ENCODE data around the gene ALKAL2. TPM values are rescaled to one million over a fixed set of nuclear protein-coding genes. Genes with fewer than 3 reads are reported as not detected.

Gene ALKAL2
- polyA plus RNA-seq, 1 donor from 2014 or later = not detected

GRCh38 chr2:328761-329160 lies 40.9 kb upstream of the ALKAL2 start:
- Histone ChIP-seq H3F3A (ENCODE audit: insufficient read depth, low read length, poor library complexity, severe bottlenecking) (no peaks in the 10 kb centered on the region), H3K27me3 (ENCODE audit: insufficient read depth, low read depth, low read length) (no peaks in the 10 kb centered on the region), H3K36me3 (ENCODE audit: insufficient read depth, low read length) (no peaks in the 10 kb centered on the region), H3K4me2 (ENCODE audit: low read length) (no peak overlapping the region), H3K9me3 (ENCODE audit: low read length) (no peaks in the 10 kb centered on the region), H4K20me1 (ENCODE audit: insufficient read depth) (no peaks in the 10 kb centered on the region), H3K9ac (ENCODE audit: low read length) (no peak overlapping the region), H2AFZ (ENCODE audit: low read depth, low read length) (no peak overlapping the region), H3K27ac (ENCODE audit: low read length) (no peak overlapping the region), H3K9me2 (ENCODE audit: insufficient read depth, low read length) (no peaks in the 10 kb centered on the region), H3K79me2 (replicated peaks; ENCODE audit: insufficient read depth, low read length) (no peaks in the 10 kb centered on the region), H3K4me3 (ENCODE audit: low read length) (no peak overlapping the region)
- TF ChIP-seq TAF1 (IDR thresholded peaks at IDR 0.05; ENCODE audit: low read depth) (no peak), POLR2AphosphoS5 (IDR thresholded peaks at IDR 0.05) (no peak), EP300 (conservative IDR thresholded peaks at IDR 0.05; ENCODE audit: poor library complexity, severe bottlenecking) (no peak), MXI1 (conservative IDR thresholded peaks at IDR 0.05; ENCODE audit: poor library complexity, severe bottlenecking) (no peak), SMC3 (conservative IDR thresholded peaks at IDR 0.05; ENCODE audit: poor library complexity) (no peak), RAD21 (conservative IDR thresholded peaks at IDR 0.05) (no peak), EZH2 (IDR thresholded peaks at IDR 0.05; ENCODE audit: borderline replicate concordance, insufficient read depth, low read length, poor library complexity, severe bottlenecking) (no peak)
- TF ChIP-seq, protein P1, sequence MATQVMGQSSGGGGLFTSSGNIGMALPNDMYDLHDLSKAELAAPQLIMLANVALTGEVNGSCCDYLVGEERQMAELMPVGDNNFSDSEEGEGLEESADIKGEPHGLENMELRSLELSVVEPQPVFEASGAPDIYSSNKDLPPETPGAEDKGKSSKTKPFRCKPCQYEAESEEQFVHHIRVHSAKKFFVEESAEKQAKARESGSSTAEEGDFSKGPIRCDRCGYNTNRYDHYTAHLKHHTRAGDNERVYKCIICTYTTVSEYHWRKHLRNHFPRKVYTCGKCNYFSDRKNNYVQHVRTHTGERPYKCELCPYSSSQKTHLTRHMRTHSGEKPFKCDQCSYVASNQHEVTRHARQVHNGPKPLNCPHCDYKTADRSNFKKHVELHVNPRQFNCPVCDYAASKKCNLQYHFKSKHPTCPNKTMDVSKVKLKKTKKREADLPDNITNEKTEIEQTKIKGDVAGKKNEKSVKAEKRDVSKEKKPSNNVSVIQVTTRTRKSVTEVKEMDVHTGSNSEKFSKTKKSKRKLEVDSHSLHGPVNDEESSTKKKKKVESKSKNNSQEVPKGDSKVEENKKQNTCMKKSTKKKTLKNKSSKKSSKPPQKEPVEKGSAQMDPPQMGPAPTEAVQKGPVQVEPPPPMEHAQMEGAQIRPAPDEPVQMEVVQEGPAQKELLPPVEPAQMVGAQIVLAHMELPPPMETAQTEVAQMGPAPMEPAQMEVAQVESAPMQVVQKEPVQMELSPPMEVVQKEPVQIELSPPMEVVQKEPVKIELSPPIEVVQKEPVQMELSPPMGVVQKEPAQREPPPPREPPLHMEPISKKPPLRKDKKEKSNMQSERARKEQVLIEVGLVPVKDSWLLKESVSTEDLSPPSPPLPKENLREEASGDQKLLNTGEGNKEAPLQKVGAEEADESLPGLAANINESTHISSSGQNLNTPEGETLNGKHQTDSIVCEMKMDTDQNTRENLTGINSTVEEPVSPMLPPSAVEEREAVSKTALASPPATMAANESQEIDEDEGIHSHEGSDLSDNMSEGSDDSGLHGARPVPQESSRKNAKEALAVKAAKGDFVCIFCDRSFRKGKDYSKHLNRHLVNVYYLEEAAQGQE (IDR thresholded peaks at IDR 0.05; ENCODE audit: borderline replicate concordance) = no peak
- TF ChIP-seq, protein P2, sequence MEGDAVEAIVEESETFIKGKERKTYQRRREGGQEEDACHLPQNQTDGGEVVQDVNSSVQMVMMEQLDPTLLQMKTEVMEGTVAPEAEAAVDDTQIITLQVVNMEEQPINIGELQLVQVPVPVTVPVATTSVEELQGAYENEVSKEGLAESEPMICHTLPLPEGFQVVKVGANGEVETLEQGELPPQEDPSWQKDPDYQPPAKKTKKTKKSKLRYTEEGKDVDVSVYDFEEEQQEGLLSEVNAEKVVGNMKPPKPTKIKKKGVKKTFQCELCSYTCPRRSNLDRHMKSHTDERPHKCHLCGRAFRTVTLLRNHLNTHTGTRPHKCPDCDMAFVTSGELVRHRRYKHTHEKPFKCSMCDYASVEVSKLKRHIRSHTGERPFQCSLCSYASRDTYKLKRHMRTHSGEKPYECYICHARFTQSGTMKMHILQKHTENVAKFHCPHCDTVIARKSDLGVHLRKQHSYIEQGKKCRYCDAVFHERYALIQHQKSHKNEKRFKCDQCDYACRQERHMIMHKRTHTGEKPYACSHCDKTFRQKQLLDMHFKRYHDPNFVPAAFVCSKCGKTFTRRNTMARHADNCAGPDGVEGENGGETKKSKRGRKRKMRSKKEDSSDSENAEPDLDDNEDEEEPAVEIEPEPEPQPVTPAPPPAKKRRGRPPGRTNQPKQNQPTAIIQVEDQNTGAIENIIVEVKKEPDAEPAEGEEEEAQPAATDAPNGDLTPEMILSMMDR (IDR thresholded peaks at IDR 0.05; ENCODE audit: poor library complexity, severe bottlenecking) = no peak

DNA sequence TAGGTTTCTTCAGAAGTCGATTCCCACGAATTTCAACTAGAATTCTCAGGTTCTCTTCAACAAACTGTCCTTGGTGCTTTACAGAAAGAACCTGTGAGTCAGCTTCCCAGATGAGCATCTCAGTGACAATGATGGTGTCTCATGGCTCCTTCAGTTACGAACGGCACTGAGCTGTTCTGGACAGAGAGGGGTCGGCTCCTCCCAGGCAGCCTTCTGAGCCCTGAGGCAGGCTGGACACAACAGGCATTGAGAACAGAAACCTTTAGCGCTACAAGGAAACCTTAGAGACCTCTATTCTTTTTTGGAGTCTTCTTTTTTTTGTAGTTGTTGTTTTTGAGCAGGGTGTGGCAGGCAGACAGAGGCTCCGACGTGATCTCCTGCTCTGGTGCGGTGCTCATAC lies 35.1 kb upstream of the ALKAL2 start:
- H3K9ac ChIP-seq (ENCODE audit: low read length) = no peak overlapping the region
- TF ChIP-seq MXI1 (conservative IDR thresholded peaks at IDR 0.05; ENCODE audit: poor library complexity, severe bottlenecking) (no peak), TAF1 (IDR thresholded peaks at IDR 0.05; ENCODE audit: low read depth) (no peak), EP300 (conservative IDR thresholded peaks at IDR 0.05; ENCODE audit: poor library complexity, severe bottlenecking) (no peak), RAD21 (conservative IDR thresholded peaks at IDR 0.05) (no peak), POLR2AphosphoS5 (IDR thresholded peaks at IDR 0.05) (no peak), SMC3 (conservative IDR thresholded peaks at IDR 0.05; ENCODE audit: poor library complexity) (no peak), EZH2 (IDR thresholded peaks at IDR 0.05; ENCODE audit: borderline replicate concordance, insufficient read depth, low read length, poor library complexity, severe bottlenecking) (no peak)
- TF ChIP-seq, protein P1 (IDR thresholded peaks at IDR 0.05; ENCODE audit: borderline replicate concordance) = no peak
- TF ChIP-seq, protein P2 (IDR thresholded peaks at IDR 0.05; ENCODE audit: poor library complexity, severe bottlenecking) = no peak
- no peaks in the 10 kb centered on the region for H3K9me2 ChIP-seq (ENCODE audit: insufficient read depth, low read length)
- H3K4me2 ChIP-seq (ENCODE audit: low read length) = no peak overlapping the region
- H3K36me3 ChIP-seq (ENCODE audit: insufficient read depth, low read length) = no peaks in the 10 kb centered on the region
- no peaks in the 10 kb centered on the region for H4K20me1 ChIP-seq (ENCODE audit: insufficient read depth)
- no peak overlapping the region for H3K27ac ChIP-seq (ENCODE audit: low read length)
- H2AFZ ChIP-seq (ENCODE audit: low read depth, low read length) = no peak overlapping the region
- H3F3A ChIP-seq (ENCODE audit: insufficient read depth, low read length, poor library complexity, severe bottlenecking) = no peaks in the 10 kb centered on the region
- H3K79me2 ChIP-seq (replicated peaks; ENCODE audit: insufficient read depth, low read length) = no peaks in the 10 kb centered on the region
- no peaks in the 10 kb centered on the region for H3K27me3 ChIP-seq (ENCODE audit: insufficient read depth, low read depth, low read length)
- no peaks in the 10 kb centered on the region for H3K9me3 ChIP-seq (ENCODE audit: low read length)
- no peak overlapping the region for H3K4me3 ChIP-seq (ENCODE audit: low read length)
